Naive thymus-derived CD8-positive, alpha-beta T cell (primary cell): ENCODE data around the gene PCK2. TPM values are rescaled to one million over a fixed set of nuclear protein-coding genes. Genes with fewer than 3 reads are reported as not detected.

Experiments
- ATAC-seq, 2 donors: fragments of 150-1000 bp; cut with Tn5 transposase in 1 of 2; sonication (Bioruptor Pico), chemical (Tn5 transposase) in 1 of 2; 1 replicate in 1 of 2; 2 replicates in 1 of 2; pipeline ENCODE4 v1.10.0; 2021; ENCODE audit warnings: mild to moderate bottlenecking in 2 of 2, moderate library complexity in 2 of 2
- POLR2A ChIA-PET: fragments of 350-600 bp; sonication (Branson Sonifier 250); formaldehyde crosslinking; loops from one replicate; lab custom pipeline; 2021; ENCODE audit warnings: antibody characterized with exemption; lab: Charles Lee
- DNase-seq, 10 donors: peaks; one replicate each; pipeline versions ENCODE4 v3.0.0 to v3.0.0-alpha.2; 2020 to 2022
- H3K27ac Mint-ChIP-seq, 10 donors: one replicate each; pipeline ENCODE4 v1.8.0; 2020 to 2022; ENCODE audit warnings: mild to moderate bottlenecking in 10 of 10, mixed read lengths in 10 of 10, moderate library complexity in 4 of 10, inconsistent platforms in 1 of 10
- H3K27me3 Mint-ChIP-seq, 5 donors: one replicate each; pipeline ENCODE4 v1.8.0; 2021 to 2022; ENCODE audit warnings: mixed read lengths in 5 of 5
- H3K36me3 Mint-ChIP-seq, 3 donors: one replicate each; pipeline ENCODE4 v1.8.0; 2020 to 2022; ENCODE audit warnings: mixed read lengths in 3 of 3, mild to moderate bottlenecking in 2 of 3, inconsistent platforms in 1 of 3
- H3K4me1 Mint-ChIP-seq, 4 donors: one replicate each; pipeline ENCODE4 v1.8.0; 2021 to 2022; ENCODE audit warnings: mixed read lengths in 4 of 4
- H3K4me3 Mint-ChIP-seq, 10 donors: one replicate each; pipeline ENCODE4 v1.8.0; 2020 to 2022; ENCODE audit warnings: mild to moderate bottlenecking in 10 of 10, mixed read lengths in 10 of 10, moderate library complexity in 6 of 10, inconsistent platforms in 1 of 10
- H3K9me3 Mint-ChIP-seq, 9 donors: one replicate each; pipeline ENCODE4 v1.8.0; 2020 to 2022; ENCODE audit warnings: mixed read lengths in 9 of 9, mild to moderate bottlenecking in 3 of 9, inconsistent platforms in 1 of 9, moderate library complexity in 1 of 9
- polyA plus RNA-seq, 3 donors: library from polyadenylated mRNA; unstranded; fragments of 300-500 nt; fragmentation: Illumina TruSeq; gene quantifications; one replicate each; pipeline ENCODE4 v1.2.3, GENCODE V29; 2021
- total RNA-seq, 8 experiments: library from RNA in 2 of 8; stranded (reverse) in 2 of 8; gene quantifications; one replicate each; pipeline ENCODE4 v1.2.3 and lab custom pipeline; 2021 to 2026

The PCK2 gene
- total and polyA plus RNA-seq, 5 experiments from 2014 or later: 8.6 to 17.4 (median 11.6) TPM

GRCh38 chr14:24071836-24072430 lies 22.2 kb upstream of the PCK2 start:
- H3K9me3 Mint-ChIP-seq: no peaks in the 10 kb centered on the region
- POLR2A ChIA-PET: interaction anchor here (0.6 kb wide), 1 partner anchor 10 kb away, joined by 3 read pairs; no protein-coding TSS in a partner anchor
- no peaks in the 10 kb centered on the region for H3K36me3 Mint-ChIP-seq
- no peak overlapping the region for H3K27ac Mint-ChIP-seq
- peaks cover 0 to 6% (median 2%) of the 10 kb centered on the region in 4 donors for H3K4me1 Mint-ChIP-seq
- no peak for DNase-seq
- no peak overlapping the region for H3K4me3 Mint-ChIP-seq
- no peak for ATAC-seq
- peaks cover 0 to 10% (median 4%) of the 10 kb centered on the region in 5 donors for H3K27me3 Mint-ChIP-seq

GRCh38 chr14:24072436-24072835 lies 21.7 kb upstream of the PCK2 start:
- DNase-seq (no peak), ATAC-seq (no peak)
- peak overlapping the region in 2 of 10 donors; percentile 9 to 37 for H3K27ac Mint-ChIP-seq
- POLR2A ChIA-PET: interaction anchor here (0.6 kb wide), 1 partner anchor 10 kb away, joined by 3 read pairs; no protein-coding TSS in a partner anchor
- H3K4me3 Mint-ChIP-seq: no peak overlapping the region
- H3K4me1 Mint-ChIP-seq: peaks cover 0 to 8% (median 2%) of the 10 kb centered on the region in 4 donors
- H3K27me3 Mint-ChIP-seq: peaks cover 0 to 10% (median 4%) of the 10 kb centered on the region in 5 donors
- no peaks in the 10 kb centered on the region for H3K36me3 Mint-ChIP-seq
- H3K9me3 Mint-ChIP-seq: no peaks in the 10 kb centered on the region

GRCh38 chr14:24072881-24073877 lies 20.9 kb upstream of the PCK2 start:
- H3K27ac Mint-ChIP-seq: peak overlapping the region in 1 of 10 donors; percentile 37
- H3K9me3 Mint-ChIP-seq: no peaks in the 10 kb centered on the region
- H3K27me3 Mint-ChIP-seq: peaks cover 0 to 5% (median 3%) of the 10 kb centered on the region in 5 donors
- no peak for DNase-seq
- no peaks in the 10 kb centered on the region for H3K36me3 Mint-ChIP-seq
- no peak for ATAC-seq
- H3K4me1 Mint-ChIP-seq: peaks cover 0 to 8% (median 2%) of the 10 kb centered on the region in 4 donors
- POLR2A ChIA-PET: interaction anchor here (0.6 to 1.2 kb wide), 2 partner anchors 9 to 41 kb away, joined by 3 read pairs; no protein-coding TSS in a partner anchor
- no peak overlapping the region for H3K4me3 Mint-ChIP-seq

- Mint-ChIP-seq H3K4me1 (peaks cover 3 to 11% (median 6%) of the 10 kb centered on the region in 4 donors), H3K27ac (peak overlapping the region in 3 of 10 donors; percentile 53 to 85 (median 58)), H3K9me3 (no peaks in the 10 kb centered on the region), H3K36me3 (no peaks in the 10 kb centered on the region), H3K4me3 (no peak overlapping the region), H3K27me3 (peaks cover 0 to 4% (median 0%) of the 10 kb centered on the region in 5 donors)
- DNase-seq (no peak), ATAC-seq (no peak)
- POLR2A ChIA-PET: no interaction called here
Observed at GRCh38 chr14:24074625-24075484, 19.3 kb upstream of the PCK2 start.

- Mint-ChIP-seq H3K9me3 (no peaks in the 10 kb centered on the region), H3K27ac (peak overlapping the region in 2 of 10 donors; percentile 58 to 67), H3K4me1 (peaks cover 6 to 20% (median 14%) of the 10 kb centered on the region in 4 donors), H3K4me3 (no peak overlapping the region), H3K27me3 (peaks cover 0 to 4% (median 0%) of the 10 kb centered on the region in 5 donors), H3K36me3 (no peaks in the 10 kb centered on the region)
- DNase-seq (no peak), ATAC-seq (no peak)
- POLR2A ChIA-PET: no interaction called here
Observed at GRCh38 chr14:24075485-24076301, 18.4 kb upstream of the PCK2 start.

GRCh38 chr14:24076302-24076601 lies 17.9 kb upstream of the PCK2 start:
- DNase-seq (no peak), ATAC-seq (no peak)
- Mint-ChIP-seq H3K27ac (no peak overlapping the region), H3K9me3 (no peaks in the 10 kb centered on the region), H3K36me3 (no peaks in the 10 kb centered on the region), H3K4me3 (no peak overlapping the region), H3K4me1 (peaks cover 6 to 23% (median 17%) of the 10 kb centered on the region in 4 donors), H3K27me3 (no peaks in the 10 kb centered on the region)
- POLR2A ChIA-PET: no interaction called here

GRCh38 chr14:24077086-24077485 lies 17.0 kb upstream of the PCK2 start:
- POLR2A ChIA-PET: no interaction called here
- H3K27me3 Mint-ChIP-seq: no peaks in the 10 kb centered on the region
- H3K36me3 Mint-ChIP-seq: no peaks in the 10 kb centered on the region
- ATAC-seq (no peak), DNase-seq (no peak)
- peaks cover 10 to 27% (median 22%) of the 10 kb centered on the region in 4 donors for H3K4me1 Mint-ChIP-seq
- H3K27ac Mint-ChIP-seq: peak overlapping the region in 1 of 10 donors; percentile 65
- no peaks in the 10 kb centered on the region for H3K9me3 Mint-ChIP-seq
- no peak overlapping the region for H3K4me3 Mint-ChIP-seq

- no peaks in the 10 kb centered on the region for H3K27me3 Mint-ChIP-seq
- POLR2A ChIA-PET: interaction anchor here (0.9 kb wide), 1 partner anchor 10 kb away, joined by 3 read pairs; no protein-coding TSS in a partner anchor
- peak overlapping the region in 4 of 10 donors; percentile 20 to 52 (median 28) for H3K27ac Mint-ChIP-seq
- peaks cover 12 to 28% (median 26%) of the 10 kb centered on the region in 4 donors for H3K4me1 Mint-ChIP-seq
- DNase-seq (no peak), ATAC-seq (no peak)
- no peaks in the 10 kb centered on the region for H3K36me3 Mint-ChIP-seq
- peak overlapping the region in 1 of 10 donors; percentile 20 for H3K4me3 Mint-ChIP-seq
- H3K9me3 Mint-ChIP-seq: no peaks in the 10 kb centered on the region
Observed at GRCh38 chr14:24078146-24078545, 16.0 kb upstream of the PCK2 start.

GRCh38 chr14:24079491-24080141 lies 14.5 kb upstream of the PCK2 start:
- Mint-ChIP-seq H3K27ac (peak overlapping the region in 4 of 10 donors; percentile 55 to 83 (median 67)), H3K36me3 (no peaks in the 10 kb centered on the region), H3K4me1 (peaks cover 16 to 28% (median 26%) of the 10 kb centered on the region in 4 donors), H3K9me3 (no peaks in the 10 kb centered on the region), H3K27me3 (no peaks in the 10 kb centered on the region), H3K4me3 (peak overlapping the region in 3 of 10 donors; percentile 41 to 87 (median 62))
- no peak for DNase-seq
- POLR2A ChIA-PET: interaction anchor here (0.5 to 4.0 kb wide), 10 partner anchors 11 to 211 kb away, joined by 3 to 50 read pairs (median 10); partner anchors contain the start of genes CARMIL3, CHMP4A, PCK2 and PSME1
- ATAC-seq: no peak

- Mint-ChIP-seq H3K4me1 (peaks cover 16 to 28% (median 26%) of the 10 kb centered on the region in 4 donors), H3K9me3 (no peaks in the 10 kb centered on the region), H3K4me3 (peak overlapping the region; percentile 83 to 94 (median 87)), H3K27me3 (no peaks in the 10 kb centered on the region), H3K36me3 (no peaks in the 10 kb centered on the region), H3K27ac (peak overlapping the region in 9 of 10 donors; percentile 43 to 94 (median 83))
- ATAC-seq: no peak
- no peak for DNase-seq
- POLR2A ChIA-PET: interaction anchor here (0.5 to 4.0 kb wide), 19 partner anchors 10 to 210 kb away, joined by 3 to 50 read pairs (median 10); partner anchors contain the start of genes CARMIL3, CHMP4A, DCAF11 and IRF9
Observed at GRCh38 chr14:24080142-24080530, 14.0 kb upstream of the PCK2 start.
